GM20000 (cell line): ENCODE data around the gene FRMPD2.

Source experiments
- DNase-seq: peaks from one replicate; pipeline ENCODE4 v3.0.0; 2012; ENCODE audit warnings: low spot score
- CTCF ChIP-seq: IDR thresholded peaks from 2 replicates; pipeline ENCODE4 v1.5.1; 2012; ENCODE audit warnings: mild to moderate bottlenecking, control low read depth; ENCODE audit errors: extremely low read depth, missing control alignments

Gene FRMPD2

GRCh38 chr10:48289501-48290238, 15.2 kb upstream of the FRMPD2 start:
- TF ChIP-seq CTCF, result peak; percentile 70
- DNase-seq, result peak; percentile 60

GRCh38 chr10:48288661-48289060, 14.2 kb upstream of the FRMPD2 start:
- TF ChIP-seq CTCF, result no peak
- no peak for DNase-seq

- no peak for DNase-seq
- TF ChIP-seq CTCF, result no peak
These were observed 13.2 kb upstream of the FRMPD2 start for GRCh38 chr10:48287417-48288391.

GRCh38 chr10:48286356-48286755, 11.9 kb upstream of the FRMPD2 start:
- DNase-seq, result no peak

GRCh38 chr10:48285710-48286109, 11.2 kb upstream of the FRMPD2 start:
- peak; percentile 52 for DNase-seq

More at GRCh38 chr10:48286356-48286755, 11.9 kb upstream of the FRMPD2 start:
- TF ChIP-seq CTCF, result no peak

GRCh38 chr10:48284811-48285210, 10.3 kb upstream of the FRMPD2 start:
- no peak for TF ChIP-seq CTCF
- no peak for DNase-seq

More at GRCh38 chr10:48285710-48286109, 11.2 kb upstream of the FRMPD2 start:
- no peak for TF ChIP-seq CTCF
